Osteocyte (in vitro differentiated cells): ENCODE measurements around the gene SAMD7. TPM values are rescaled to one million over a fixed set of nuclear protein-coding genes. Genes with fewer than 3 reads are reported as not detected.

ENCODE experiments used
- DNase-seq: peaks from one replicate; pipeline ENCODE4 v3.0.0; 2021; ENCODE audit warnings: mixed read lengths; ENCODE audit not compliant: unreplicated experiment; ENCODE audit errors: extremely low spot score
- H3K27ac Mint-ChIP-seq: one replicate; pipeline ENCODE4 v1.8.0; 2021; ENCODE audit warnings: mild to moderate bottlenecking, mixed read lengths; ENCODE audit not compliant: unreplicated experiment
- H3K27me3 Mint-ChIP-seq: one replicate; pipeline ENCODE4 v1.8.0; 2021; ENCODE audit warnings: mixed read lengths; ENCODE audit not compliant: unreplicated experiment
- H3K36me3 Mint-ChIP-seq: one replicate; pipeline ENCODE4 v1.8.0; 2021; ENCODE audit warnings: mixed read lengths; ENCODE audit not compliant: unreplicated experiment
- H3K4me1 Mint-ChIP-seq: one replicate; pipeline ENCODE4 v1.8.0; 2021; ENCODE audit warnings: mixed read lengths; ENCODE audit not compliant: unreplicated experiment
- H3K4me3 Mint-ChIP-seq: one replicate; pipeline ENCODE4 v1.8.0; 2021; ENCODE audit warnings: mild to moderate bottlenecking, moderate library complexity, mixed read lengths; ENCODE audit not compliant: unreplicated experiment
- H3K9me3 Mint-ChIP-seq: one replicate; pipeline ENCODE4 v1.8.0; 2021; ENCODE audit warnings: mixed read lengths; ENCODE audit not compliant: unreplicated experiment
- CTCF ChIP-seq: fragments of 200-600 bp; sonication (generic); IDR thresholded peaks from 2 replicates; pipeline ENCODE4 v1.5.0; 2021; ENCODE audit warnings: antibody characterized with exemption, mild to moderate bottlenecking, moderate library complexity
- total RNA-seq: library from RNA; stranded (reverse); gene quantifications from 2 replicates; pipeline ENCODE4 v1.2.1, GENCODE V29; 2021

SAMD7 gene
- total RNA-seq, 1 donor from 2014 or later, result not detected

- no peaks in the 10 kb centered on the region for H3K9me3 Mint-ChIP-seq
- H3K27me3 Mint-ChIP-seq, result no peaks in the 10 kb centered on the region
- no peaks in the 10 kb centered on the region for H3K4me1 Mint-ChIP-seq
- DNase-seq, result no peak
- no peaks in the 10 kb centered on the region for H3K36me3 Mint-ChIP-seq
- TF ChIP-seq CTCF, result no peak
- no peak overlapping the region for H3K27ac Mint-ChIP-seq
- H3K4me3 Mint-ChIP-seq, result no peak overlapping the region
Observed at GRCh38 chr3:169894110-169894509, 17.3 kb upstream of the SAMD7 start.

- Mint-ChIP-seq H3K4me1 (no peaks in the 10 kb centered on the region), H3K4me3 (no peak overlapping the region), H3K27ac (no peak overlapping the region), H3K27me3 (peaks cover 6% of the 10 kb centered on the region), H3K9me3 (peaks cover 3% of the 10 kb centered on the region), H3K36me3 (no peaks in the 10 kb centered on the region)
- no peak for DNase-seq
- TF ChIP-seq CTCF, result no peak
Observed at GRCh38 chr3:169895072-169895471, 16.3 kb upstream of the SAMD7 start.

GRCh38 chr3:169897284-169897683 is 14.1 kb upstream of the SAMD7 start:
- H3K4me3 Mint-ChIP-seq, result no peak overlapping the region
- no peak for DNase-seq
- no peak for TF ChIP-seq CTCF
- no peak overlapping the region for H3K27ac Mint-ChIP-seq
- H3K4me1 Mint-ChIP-seq, result no peaks in the 10 kb centered on the region
- H3K36me3 Mint-ChIP-seq, result peaks cover 2% of the 10 kb centered on the region
- H3K27me3 Mint-ChIP-seq, result peaks cover 7% of the 10 kb centered on the region
- peaks cover 18% of the 10 kb centered on the region for H3K9me3 Mint-ChIP-seq

- H3K36me3 Mint-ChIP-seq, result peaks cover 2% of the 10 kb centered on the region
Observed at GRCh38 chr3:169901453-169901852, 9.9 kb upstream of the SAMD7 start.

GRCh38 chr3:169905404-169905803 is 6.0 kb upstream of the SAMD7 start:
- DNase-seq, result no peak
- H3K4me3 Mint-ChIP-seq, result no peak overlapping the region
- H3K4me1 Mint-ChIP-seq, result no peaks in the 10 kb centered on the region
- peaks cover 12% of the 10 kb centered on the region for H3K27me3 Mint-ChIP-seq
- peaks cover 12% of the 10 kb centered on the region for H3K9me3 Mint-ChIP-seq
- no peak overlapping the region for H3K27ac Mint-ChIP-seq
- no peak for TF ChIP-seq CTCF
- peaks cover 2% of the 10 kb centered on the region for H3K36me3 Mint-ChIP-seq

More at GRCh38 chr3:169901453-169901852, 9.9 kb upstream of the SAMD7 start:
- no peak overlapping the region for H3K27ac Mint-ChIP-seq
- H3K4me3 Mint-ChIP-seq, result no peak overlapping the region
- no peaks in the 10 kb centered on the region for H3K4me1 Mint-ChIP-seq
- TF ChIP-seq CTCF, result no peak
- H3K27me3 Mint-ChIP-seq, result peaks cover 19% of the 10 kb centered on the region
- H3K9me3 Mint-ChIP-seq, result peaks cover 18% of the 10 kb centered on the region
- no peak for DNase-seq
